GM10266 (cell line): ENCODE data around the gene GRID1.

Experiments used
- DNase-seq: peaks from one replicate; pipeline ENCODE4 v3.0.0; 2012; ENCODE audit errors: extremely low spot score
- CTCF ChIP-seq: IDR thresholded peaks from 2 replicates; pipeline ENCODE4 v1.5.1; 2012; ENCODE audit warnings: mild to moderate bottlenecking, low read depth; ENCODE audit not compliant: control insufficient read depth, insufficient read depth; ENCODE audit errors: missing control alignments

The GRID1 gene

GRCh38 chr10:85611746-85612377, 754.7 kb downstream of the GRID1 start:
- no peak for TF ChIP-seq CTCF
- DNase-seq: no peak

GRCh38 chr10:85611093-85611740, 755.4 kb downstream of the GRID1 start:
- no peak for TF ChIP-seq CTCF
- DNase-seq: no peak

GRCh38 chr10:85610381-85611092, 756.1 kb downstream of the GRID1 start:
- no peak for TF ChIP-seq CTCF
- DNase-seq: no peak

DNA sequence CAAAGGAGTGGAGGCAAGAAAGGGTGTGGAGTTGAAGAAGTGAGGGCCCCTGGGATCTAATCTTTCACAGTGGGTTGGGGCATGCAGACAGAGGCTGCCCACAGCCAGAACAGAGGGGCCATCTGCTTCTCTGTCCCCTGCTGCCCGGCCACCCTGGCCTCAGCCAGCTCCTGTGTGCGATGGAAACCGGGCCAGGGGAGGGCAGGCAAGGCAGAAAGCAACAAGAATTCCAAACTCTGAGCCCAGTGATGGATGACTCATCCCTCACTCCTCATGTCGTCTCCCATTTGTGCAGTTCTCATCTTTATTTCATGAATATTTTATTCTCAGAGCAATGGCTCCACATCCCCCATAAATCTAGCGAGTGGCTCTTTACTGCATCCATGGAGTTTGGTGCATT, 757.1 kb downstream of the GRID1 start:
- no peak for DNase-seq
- TF ChIP-seq CTCF: no peak

- DNase-seq: no peak
- no peak for TF ChIP-seq CTCF
Observed at GRCh38 chr10:85608706-85609105, 757.9 kb downstream of the GRID1 start.

DNA sequence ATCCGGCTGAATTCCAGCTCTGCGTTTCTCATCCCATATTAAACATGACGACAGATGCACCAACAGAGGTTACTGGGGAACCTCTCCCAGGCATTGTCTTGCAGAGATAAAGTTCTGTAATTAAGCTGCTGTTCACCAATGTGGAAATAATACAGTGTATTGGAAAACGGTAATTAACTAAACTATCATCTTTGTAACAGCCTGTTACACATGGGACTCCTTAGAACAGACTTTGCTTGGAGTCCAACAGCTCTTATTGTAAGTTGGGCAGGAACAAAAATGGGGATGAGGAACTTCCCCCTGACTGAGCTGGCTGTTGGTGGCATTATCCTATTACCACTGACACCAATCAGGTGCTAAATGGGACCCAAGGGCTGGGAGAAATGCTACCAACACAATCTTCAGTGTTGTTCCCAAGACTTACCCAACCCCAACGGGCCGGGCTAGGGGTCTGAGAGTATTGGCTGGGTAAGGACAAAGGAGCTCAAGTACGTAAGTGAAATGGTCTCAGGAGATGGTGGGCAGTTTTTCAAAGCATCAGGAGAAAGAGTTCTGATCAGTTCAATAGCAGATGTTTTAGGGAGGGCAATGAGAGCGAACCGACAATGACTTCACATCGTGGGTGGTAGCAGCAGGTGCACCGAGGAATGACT, 759.4 kb downstream of the GRID1 start:
- TF ChIP-seq CTCF: no peak
- no peak for DNase-seq

- no peak for TF ChIP-seq CTCF
- DNase-seq: no peak
Observed at GRCh38 chr10:85606401-85606800, 760.2 kb downstream of the GRID1 start.
